WTC11 (cell line): ENCODE results near the gene RGL4. TPM values are rescaled to one million over a fixed set of nuclear protein-coding genes. Genes with fewer than 3 reads are reported as not detected.

ENCODE experiments used
- ATAC-seq: fragments of 200-7000 bp; cut with Tn5 transposase; 2 replicates; pipeline ENCODE4 v1.10.0; 2021; ENCODE audit warnings: mild to moderate bottlenecking, moderate library complexity
- CTCF ChIA-PET: fragments of 300-600 bp; sonication (Branson Sonifier 250); formaldehyde crosslinking; loops from one replicate; lab custom pipeline; 2021; ENCODE audit warnings: antibody characterized with exemption; lab: Charles Lee
- POLR2A ChIA-PET: fragments of 350-600 bp; sonication (Branson Sonifier 250); formaldehyde crosslinking; loops from one replicate; lab custom pipeline; 2021; ENCODE audit warnings: antibody characterized with exemption; lab: Charles Lee
- DNase-seq: peaks from one replicate; pipeline ENCODE4 v3.0.0; 2021; ENCODE audit warnings: low spot score
- H3K27ac Mint-ChIP-seq: 2 replicates; pipeline ENCODE4 v1.8.0; 2021; ENCODE audit warnings: mixed read lengths
- H3K27me3 Mint-ChIP-seq: 2 replicates; pipeline ENCODE4 v1.8.0; 2021; ENCODE audit warnings: low read depth, mild to moderate bottlenecking, moderate library complexity, mixed read lengths
- H3K36me3 Mint-ChIP-seq: 2 replicates; pipeline ENCODE4 v1.8.0; 2021; ENCODE audit warnings: mixed read lengths
- H3K4me1 Mint-ChIP-seq: 2 replicates; pipeline ENCODE4 v1.8.0; 2022; ENCODE audit warnings: mixed read lengths
- H3K4me3 Mint-ChIP-seq: 2 replicates; pipeline ENCODE4 v1.8.0; 2021; ENCODE audit warnings: mild to moderate bottlenecking, moderate library complexity, mixed read lengths
- H3K9me3 Mint-ChIP-seq: 2 replicates; pipeline ENCODE4 v1.8.0; 2021; ENCODE audit warnings: mixed read lengths
- CBFB ChIP-seq: sonication (generic); formaldehyde crosslinking; IDR thresholded peaks from 2 replicates; pipeline ENCODE4 v1.8.1; 2022; ENCODE audit warnings: mild to moderate bottlenecking, low read depth, missing genetic modification reagents
- CREM ChIP-seq: sonication (generic); formaldehyde crosslinking; IDR thresholded peaks from 2 replicates; pipeline ENCODE4 v1.8.1; 2022; ENCODE audit warnings: mild to moderate bottlenecking, missing genetic modification reagents, moderate library complexity
- E2F1 ChIP-seq: sonication (generic); formaldehyde crosslinking; IDR thresholded peaks from 2 replicates; pipeline ENCODE4 v1.8.0; 2022; ENCODE audit warnings: mild to moderate bottlenecking, missing genetic modification reagents
- E2F5 ChIP-seq: sonication (generic); formaldehyde crosslinking; IDR thresholded peaks from 2 replicates; pipeline ENCODE4 v1.8.1; 2022; ENCODE audit warnings: mild to moderate bottlenecking, moderate library complexity, missing genetic modification reagents
- ESRRA ChIP-seq: sonication (generic); formaldehyde crosslinking; IDR thresholded peaks from 2 replicates; pipeline ENCODE4 v1.8.1; 2022; ENCODE audit warnings: mild to moderate bottlenecking, missing genetic modification reagents, borderline replicate concordance
- MAX ChIP-seq: sonication (generic); formaldehyde crosslinking; IDR thresholded peaks from 2 replicates; pipeline ENCODE4 v1.8.0; 2022; ENCODE audit warnings: mild to moderate bottlenecking, missing genetic modification reagents
- MLX ChIP-seq: sonication (generic); formaldehyde crosslinking; IDR thresholded peaks from 2 replicates; pipeline ENCODE4 v1.8.1; 2023; ENCODE audit warnings: mild to moderate bottlenecking, missing genetic modification reagents, moderate library complexity
- MYBL2 ChIP-seq: sonication (generic); formaldehyde crosslinking; IDR thresholded peaks from 2 replicates; pipeline ENCODE4 v1.8.1; 2023; ENCODE audit warnings: mild to moderate bottlenecking, moderate library complexity, missing genetic modification reagents
- ZNF281 ChIP-seq: sonication (generic); formaldehyde crosslinking; IDR thresholded peaks from 2 replicates; pipeline ENCODE4 v1.8.0; 2023; ENCODE audit warnings: mild to moderate bottlenecking, missing genetic modification reagents
- ZNF317 ChIP-seq: sonication (generic); formaldehyde crosslinking; IDR thresholded peaks from 2 replicates; pipeline ENCODE4 v1.8.1; 2023; ENCODE audit warnings: low read depth, mild to moderate bottlenecking, moderate library complexity, missing genetic modification reagents, borderline replicate concordance
- ZNF396 ChIP-seq: fragments of 250-450 bp; sonication (Bioruptor Pico); IDR thresholded peaks from 2 replicates; pipeline ENCODE4 v1.8.0; 2021; ENCODE audit warnings: mild to moderate bottlenecking, moderate library complexity, borderline replicate concordance
- ZNF416 ChIP-seq: fragments of 250-450 bp; sonication (Bioruptor Pico); IDR thresholded peaks from 2 replicates; pipeline ENCODE4 v1.9.0; 2021; ENCODE audit warnings: mild to moderate bottlenecking, inconsistent platforms
- ZNF425 ChIP-seq: fragments of 250-450 bp; sonication (Bioruptor Pico); conservative IDR thresholded peaks from 2 replicates; pipeline ENCODE4 v1.9.0; 2021; ENCODE audit warnings: mild to moderate bottlenecking
- total RNA-seq: library from RNA; stranded (reverse); gene quantifications from 3 replicates; pipeline ENCODE4 v1.2.3, GENCODE V29; 2021

Gene RGL4
- total RNA-seq, 1 experiment from 2014 or later, result not detected

- TF ChIP-seq MAX (CRISPR knock-in tag) (no peak), E2F5 (CRISPR knock-in tag) (no peak)
These were observed 4.9 kb downstream of the RGL4 start (continued) for GRCh38 chr22:23695571-23696325.

- CTCF ChIA-PET, result no interaction called here
These were observed 5.6 kb downstream of the RGL4 start for GRCh38 chr22:23696326-23696851.

More at GRCh38 chr22:23696326-23696851, 5.6 kb downstream of the RGL4 start:
- ATAC-seq (no peak), DNase-seq (no peak)
- Mint-ChIP-seq H3K36me3 (peaks cover 30% of the 10 kb centered on the region), H3K4me1 (no peaks in the 10 kb centered on the region), H3K27ac (no peak overlapping the region), H3K4me3 (no peak overlapping the region), H3K9me3 (no peaks in the 10 kb centered on the region)
- no peak for TF ChIP-seq ZNF416
- no peak for TF ChIP-seq ZNF425 (CRISPR knock-in tag)
- TF ChIP-seq ZNF281 (CRISPR knock-in tag), result no peak
- TF ChIP-seq ESRRA, result no peak
- no peak for TF ChIP-seq CREM (CRISPR knock-in tag)
- TF ChIP-seq MYBL2 (CRISPR knock-in tag), result no peak
- no peak for TF ChIP-seq CBFB
- TF ChIP-seq E2F1, result no peak
- no peak for TF ChIP-seq ZNF396 (CRISPR knock-in tag)
- TF ChIP-seq ZNF317 (CRISPR knock-in tag), result no peak
- no peak for TF ChIP-seq MLX (CRISPR knock-in tag)
- TF ChIP-seq, all 79 proteins: peak for 0
- POLR2A ChIA-PET, result no interaction called here
- H3K27me3 Mint-ChIP-seq, result no peaks in the 10 kb centered on the region
